GM21360 (cell line): ENCODE measurements around the gene MAPK10.
"Not testable (repeated sequence)": the region's sequence is repeated elsewhere in the genome, so short reads cannot be mapped to it uniquely, and the experiment has no call there.

ENCODE experiments used
- ATAC-seq: cut with Tn5 transposase; IDR thresholded peaks from one replicate; pipeline ENCODE4 v1.9.1; 2021; ENCODE audit warnings: mild to moderate bottlenecking, moderate library complexity; ENCODE audit not compliant: unreplicated experiment

MAPK10 gene

GRCh38 chr4:86344127-86344526 lies 15.7 kb downstream of the MAPK10 start:
- ATAC-seq = no peak

GRCh38 chr4:86338989-86339388 lies 20.9 kb downstream of the MAPK10 start:
- ATAC-seq = no peak

GRCh38 chr4:86338521-86338920 lies 21.3 kb downstream of the MAPK10 start:
- no peak for ATAC-seq

- ATAC-seq = no peak
Measured at GRCh38 chr4:86334020-86334750, 25.7 kb downstream of the MAPK10 start.

- no peak for ATAC-seq
Measured at GRCh38 chr4:86333236-86333635, 26.6 kb downstream of the MAPK10 start.

GRCh38 chr4:86330961-86331742 lies 28.7 kb downstream of the MAPK10 start:
- no peak for ATAC-seq

- ATAC-seq = not testable (repeated sequence)
Measured at GRCh38 chr4:86330411-86330810, 29.4 kb downstream of the MAPK10 start.

GRCh38 chr4:86329431-86329830 lies 30.4 kb downstream of the MAPK10 start:
- no peak for ATAC-seq

GRCh38 chr4:86326400-86326799 lies 33.5 kb downstream of the MAPK10 start:
- no peak for ATAC-seq

GRCh38 chr4:86319390-86319789 lies 40.5 kb downstream of the MAPK10 start:
- ATAC-seq = no peak

- ATAC-seq = no peak
Measured at GRCh38 chr4:86315579-86315978, 44.3 kb downstream of the MAPK10 start.

- ATAC-seq = no peak
Measured at GRCh38 chr4:86313656-86314055, 46.2 kb downstream of the MAPK10 start.

- no peak for ATAC-seq
Measured at GRCh38 chr4:86307432-86307831, 52.4 kb downstream of the MAPK10 start.

GRCh38 chr4:86306816-86307215 lies 53.0 kb downstream of the MAPK10 start:
- no peak for ATAC-seq

- no peak for ATAC-seq
Measured at GRCh38 chr4:86302830-86303229, 57.0 kb downstream of the MAPK10 start.

- no peak for ATAC-seq
Measured at GRCh38 chr4:86302251-86302650, 57.6 kb downstream of the MAPK10 start.

GRCh38 chr4:86300516-86300915 lies 59.3 kb downstream of the MAPK10 start:
- no peak for ATAC-seq

GRCh38 chr4:86296865-86297264 lies 63.0 kb downstream of the MAPK10 start:
- no peak for ATAC-seq

- ATAC-seq = no peak
Measured at GRCh38 chr4:86294883-86295282, 65.0 kb downstream of the MAPK10 start.

GRCh38 chr4:86291180-86291579 lies 68.7 kb downstream of the MAPK10 start:
- no peak for ATAC-seq

- no peak for ATAC-seq
Measured at GRCh38 chr4:86286726-86287125, 73.1 kb downstream of the MAPK10 start.

- no peak for ATAC-seq
Measured at GRCh38 chr4:86283371-86283770, 76.5 kb downstream of the MAPK10 start.
